Endodermal cell (in vitro differentiated cells): ENCODE results near the gene TRIM46. TPM values are rescaled to one million over a fixed set of nuclear protein-coding genes. Genes with fewer than 3 reads are reported as not detected.

Experiments
- DNase-seq: peaks from one replicate; pipeline ENCODE4 v3.0.0-alpha.2; 2017
- H3K27ac ChIP-seq: 2 replicates; pipeline ENCODE4 v1.5.1; 2013; ENCODE audit warnings: mild to moderate bottlenecking, low read depth, low read length, moderate library complexity
- H3K27me3 ChIP-seq: 2 replicates; pipeline ENCODE4 v1.6.1; 2013; ENCODE audit warnings: mild to moderate bottlenecking, low read length, moderate library complexity; ENCODE audit not compliant: insufficient read depth, control insufficient read depth, poor library complexity, severe bottlenecking
- H3K36me3 ChIP-seq: 2 replicates; pipeline ENCODE4 v1.7.0; 2013; ENCODE audit warnings: mild to moderate bottlenecking, low read length, moderate library complexity; ENCODE audit not compliant: control insufficient read depth, insufficient read depth
- H3K4me1 ChIP-seq: one replicate; pipeline ENCODE4 v1.7.0; 2013; ENCODE audit warnings: low read length; ENCODE audit not compliant: control insufficient read depth, insufficient read depth
- H3K4me3 ChIP-seq: 2 replicates; pipeline ENCODE4 v1.5.1; 2013; ENCODE audit warnings: mild to moderate bottlenecking, low read length, moderate library complexity
- H3K9ac ChIP-seq: 2 replicates; pipeline ENCODE4 v1.6.1; 2013; ENCODE audit warnings: mild to moderate bottlenecking, low read length, moderate library complexity; ENCODE audit not compliant: poor library complexity, severe bottlenecking; ENCODE audit errors: extremely low read depth
- H3K9me3 ChIP-seq: 2 replicates; pipeline ENCODE4 v1.6.1; 2013; ENCODE audit warnings: mild to moderate bottlenecking, low read length, moderate library complexity; ENCODE audit not compliant: control insufficient read depth
- H3K27ac Mint-ChIP-seq: 2 replicates; pipeline ENCODE4 v1.8.0; 2020; ENCODE audit warnings: mixed read lengths
- H3K27me3 Mint-ChIP-seq: 2 replicates; pipeline ENCODE4 v1.8.0; 2021; ENCODE audit warnings: mild to moderate bottlenecking, mixed read lengths; ENCODE audit not compliant: insufficient read depth
- H3K36me3 Mint-ChIP-seq: 2 replicates; pipeline ENCODE4 v1.8.0; 2020; ENCODE audit warnings: low read depth, mixed read lengths
- H3K4me1 Mint-ChIP-seq: 2 replicates; pipeline ENCODE4 v1.8.0; 2020; ENCODE audit warnings: mixed read lengths
- H3K4me3 Mint-ChIP-seq: 2 replicates; pipeline ENCODE4 v1.8.0; 2020; ENCODE audit warnings: mild to moderate bottlenecking, moderate library complexity, mixed read lengths
- H3K9me3 Mint-ChIP-seq: 2 replicates; pipeline ENCODE4 v1.8.0; 2020; ENCODE audit warnings: mild to moderate bottlenecking, mixed read lengths
- WGBS, 2 experiments: methylation state at CpG; one replicate each; pipeline versions ENCODE4 v1.1.5 to v1.1.7; 2013; ENCODE audit warnings: missing lambda C conversion rate in 2 of 2, mixed read lengths in 1 of 2; ENCODE audit not compliant: insufficient coverage in 1 of 2, insufficient read length in 1 of 2; 5-methylcytosine and 5-hydroxymethylcytosine counted together
- total RNA-seq, 2 donors: library from RNA; stranded (reverse); fragmentation: NEBNext Ultra II Directional in 1 of 2; extraction: Animal tissue kit (Norgen Biotek cat#: 25700) in 1 of 2; gene quantifications; 2 replicates in 1 of 2; 3 replicates in 1 of 2; pipeline ENCODE4 v1.2.1, GENCODE V29; 2021
- TF ChIP-seq, protein P1 (sequence below): fragments of 200-600 bp; sonication (generic); conservative IDR thresholded peaks from 2 replicates; pipeline ENCODE4 v1.5.0; 2021; ENCODE audit warnings: antibody characterized with exemption, mild to moderate bottlenecking

The TRIM46 gene
- total RNA-seq, 2 donors from 2014 or later, result 5.1 to 7.1 TPM

DNA sequence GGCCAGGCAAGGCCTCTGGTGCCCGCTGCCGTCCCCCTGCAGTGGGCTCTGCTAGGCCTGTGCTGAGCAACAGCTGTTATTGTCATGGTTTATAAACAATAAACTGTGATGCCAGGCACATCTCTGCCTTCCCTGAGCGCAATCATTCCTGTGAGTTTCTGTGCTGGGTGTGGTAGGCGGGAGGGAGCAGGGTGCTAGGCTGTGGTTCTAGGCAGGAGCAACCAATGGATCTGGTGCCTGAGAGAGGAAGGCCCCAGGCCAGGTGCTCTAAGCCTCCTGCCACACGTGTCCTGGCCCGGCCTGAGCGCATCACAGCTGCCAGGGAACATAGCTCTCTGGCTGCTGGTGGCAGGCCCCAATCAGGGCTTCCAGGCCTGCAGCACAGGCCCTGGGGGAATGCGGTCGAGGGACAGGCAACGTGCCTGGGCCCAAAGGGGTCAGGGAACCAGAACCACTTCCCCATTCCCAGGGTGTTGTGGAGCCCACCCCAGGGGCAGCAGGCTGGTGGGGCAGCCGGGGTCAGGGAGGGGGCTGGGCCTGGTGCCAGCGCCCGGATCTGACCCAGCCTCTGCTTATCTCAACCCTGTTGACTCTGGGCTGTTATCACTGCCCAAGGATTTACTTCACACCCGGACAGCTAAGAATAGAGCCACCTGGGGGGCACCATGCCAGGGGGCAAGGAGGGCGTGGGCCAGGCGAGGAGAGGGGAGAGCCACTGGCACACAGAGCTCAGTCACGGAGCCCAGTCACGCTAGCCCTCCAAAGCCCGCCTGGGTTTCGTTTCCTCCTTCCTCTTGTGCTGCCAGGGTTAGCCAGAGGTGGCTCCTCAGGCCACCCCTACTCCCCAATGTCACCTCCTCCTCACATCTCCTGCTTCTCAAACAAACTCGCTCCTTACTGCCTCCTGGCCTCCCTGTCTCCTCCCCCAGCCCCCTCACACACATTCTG, 11.5 kb downstream of the TRIM46 start:
- H3K9me3 ChIP-seq, result no peaks in the 10 kb centered on the region
- Mint-ChIP-seq H3K4me3 (no peak overlapping the region), H3K27me3 (peaks cover 10% of the 10 kb centered on the region), H3K4me1 (peaks cover 20% of the 10 kb centered on the region), H3K9me3 (no peaks in the 10 kb centered on the region), H3K27ac (no peak overlapping the region), H3K36me3 (peaks cover 1% of the 10 kb centered on the region)
- no peak overlapping the region for H3K27ac ChIP-seq
- peaks cover 18% of the 10 kb centered on the region for H3K4me1 ChIP-seq
- no peak overlapping the region for H3K4me3 ChIP-seq
- H3K36me3 ChIP-seq, result no peaks in the 10 kb centered on the region
- H3K27me3 ChIP-seq, result no peaks in the 10 kb centered on the region
- TF ChIP-seq, protein P1, sequence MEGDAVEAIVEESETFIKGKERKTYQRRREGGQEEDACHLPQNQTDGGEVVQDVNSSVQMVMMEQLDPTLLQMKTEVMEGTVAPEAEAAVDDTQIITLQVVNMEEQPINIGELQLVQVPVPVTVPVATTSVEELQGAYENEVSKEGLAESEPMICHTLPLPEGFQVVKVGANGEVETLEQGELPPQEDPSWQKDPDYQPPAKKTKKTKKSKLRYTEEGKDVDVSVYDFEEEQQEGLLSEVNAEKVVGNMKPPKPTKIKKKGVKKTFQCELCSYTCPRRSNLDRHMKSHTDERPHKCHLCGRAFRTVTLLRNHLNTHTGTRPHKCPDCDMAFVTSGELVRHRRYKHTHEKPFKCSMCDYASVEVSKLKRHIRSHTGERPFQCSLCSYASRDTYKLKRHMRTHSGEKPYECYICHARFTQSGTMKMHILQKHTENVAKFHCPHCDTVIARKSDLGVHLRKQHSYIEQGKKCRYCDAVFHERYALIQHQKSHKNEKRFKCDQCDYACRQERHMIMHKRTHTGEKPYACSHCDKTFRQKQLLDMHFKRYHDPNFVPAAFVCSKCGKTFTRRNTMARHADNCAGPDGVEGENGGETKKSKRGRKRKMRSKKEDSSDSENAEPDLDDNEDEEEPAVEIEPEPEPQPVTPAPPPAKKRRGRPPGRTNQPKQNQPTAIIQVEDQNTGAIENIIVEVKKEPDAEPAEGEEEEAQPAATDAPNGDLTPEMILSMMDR, result peak; percentile 33
- no peak overlapping the region for H3K9ac ChIP-seq
- DNase-seq, result peak; percentile 56
- WGBS, 2 experiments, result 83 to 88% methylated on average over 12 to 21 of the region's 21 CpGs

DNA sequence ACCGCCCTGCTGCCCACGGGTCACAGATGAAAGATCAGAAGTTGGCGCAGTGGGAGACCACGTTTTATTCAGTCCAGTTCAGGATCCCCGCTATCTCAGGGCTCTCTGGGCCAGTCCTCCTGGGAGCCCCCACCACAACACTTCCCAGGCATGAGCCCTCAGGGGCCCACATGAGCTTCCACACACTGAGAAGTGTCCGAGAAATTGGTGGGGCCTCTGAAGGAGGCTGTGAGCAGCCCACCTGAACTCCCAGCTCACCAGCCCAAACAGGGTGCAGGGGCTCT, 12.1 kb downstream of the TRIM46 start:
- Histone ChIP-seq H3K4me1 (peaks cover 18% of the 10 kb centered on the region), H3K9me3 (no peaks in the 10 kb centered on the region), H3K27ac (no peak overlapping the region), H3K9ac (no peak overlapping the region), H3K36me3 (no peaks in the 10 kb centered on the region), H3K4me3 (no peak overlapping the region), H3K27me3 (no peaks in the 10 kb centered on the region)
- Mint-ChIP-seq H3K27ac (no peak overlapping the region), H3K27me3 (peaks cover 10% of the 10 kb centered on the region), H3K36me3 (peaks cover 1% of the 10 kb centered on the region), H3K9me3 (no peaks in the 10 kb centered on the region), H3K4me3 (no peak overlapping the region), H3K4me1 (peaks cover 20% of the 10 kb centered on the region)
- WGBS, 2 experiments, result 76 to 85% methylated on average over 3 to 6 of the region's 6 CpGs
- TF ChIP-seq, protein P1, result no peak
- DNase-seq, result no peak

DNA sequence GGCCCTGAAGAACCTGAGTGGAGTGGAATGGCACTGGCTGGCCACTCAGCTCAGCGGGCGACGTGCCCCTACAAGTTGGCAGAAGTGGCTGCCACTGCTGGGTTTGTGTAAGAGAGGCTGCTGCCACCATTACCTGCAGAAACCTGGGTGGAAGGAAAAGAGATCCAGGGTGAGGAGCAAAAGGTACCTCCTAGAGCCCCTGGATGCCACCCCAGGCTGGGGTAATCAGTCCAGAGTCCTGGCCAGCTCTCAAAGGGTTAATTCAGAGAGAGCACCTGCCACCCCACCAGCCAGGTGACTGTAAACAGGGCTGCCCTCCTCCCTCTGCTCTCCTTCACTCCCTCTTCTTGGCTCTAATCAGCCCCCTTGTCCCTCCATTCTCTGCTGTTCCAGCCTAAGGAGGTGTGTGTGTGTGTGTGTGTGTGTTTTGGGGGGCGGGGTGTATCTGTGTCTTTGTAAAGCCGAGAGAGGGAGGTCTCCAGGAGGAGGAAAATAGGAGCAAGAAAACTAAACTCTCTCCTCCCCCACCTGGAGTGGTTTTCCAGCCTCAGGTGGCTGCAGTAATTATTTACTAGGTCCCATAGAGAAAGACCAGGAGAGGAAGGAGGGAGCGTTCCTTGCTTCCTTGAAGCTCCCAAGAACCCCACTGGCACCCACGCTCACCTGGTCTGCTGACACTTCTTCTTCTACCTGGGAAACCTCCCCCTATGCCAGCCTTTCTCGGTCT, 12.6 kb downstream of the TRIM46 start:
- H3K4me3 ChIP-seq, result no peak overlapping the region
- H3K4me1 Mint-ChIP-seq, result peaks cover 20% of the 10 kb centered on the region

More for the DNA sequence above, 12.6 kb downstream of the TRIM46 start:
- Mint-ChIP-seq H3K36me3 (peaks cover under 1% of the 10 kb centered on the region), H3K27me3 (peaks cover 10% of the 10 kb centered on the region), H3K9me3 (no peaks in the 10 kb centered on the region), H3K4me3 (peak overlapping the region; percentile 46), H3K27ac (peak overlapping the region; percentile 89)
- 82% methylated on average over 6 of the region's 8 CpGs; no CpG with 5 or more reads in 1 of the 2 experiments for WGBS, 2 experiments
- H3K27me3 ChIP-seq, result no peaks in the 10 kb centered on the region
- H3K9ac ChIP-seq, result no peak overlapping the region
- H3K27ac ChIP-seq, result no peak overlapping the region
- peaks cover 18% of the 10 kb centered on the region for H3K4me1 ChIP-seq
- no peaks in the 10 kb centered on the region for H3K9me3 ChIP-seq
- DNase-seq, result peak; percentile 59
- TF ChIP-seq, protein P1, result no peak
- no peaks in the 10 kb centered on the region for H3K36me3 ChIP-seq
